HG03558 (cell line): ENCODE results near the gene WSCD2.

Source experiments
- ATAC-seq: cut with Tn5 transposase; IDR thresholded peaks from one replicate; pipeline ENCODE4 v1.9.1; 2021; ENCODE audit warnings: moderate number of reproducible peaks; ENCODE audit not compliant: unreplicated experiment; ENCODE audit errors: extremely low read depth

Gene WSCD2

DNA sequence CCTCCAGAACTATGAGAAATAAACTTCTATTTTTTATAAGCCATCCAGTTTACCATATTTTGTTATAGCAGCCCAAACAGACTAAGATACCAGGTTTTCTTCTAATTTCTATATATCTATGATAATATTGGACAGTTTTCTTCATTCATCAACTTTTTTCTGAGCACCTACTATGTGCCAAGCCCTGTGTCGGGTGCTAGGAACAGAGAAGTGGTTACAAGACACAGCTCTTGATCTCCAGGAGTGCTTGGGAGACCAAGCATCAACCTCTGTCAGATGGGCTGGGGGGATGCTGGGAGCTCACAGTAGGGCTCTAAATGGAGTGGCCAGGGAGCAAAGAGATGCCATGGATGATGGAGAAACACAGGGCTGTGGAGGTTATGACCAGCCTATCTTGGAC is 2.9 kb upstream of the WSCD2 start:
- no peak for ATAC-seq

GRCh38 chr12:108126990-108127501 is 2.0 kb upstream of the WSCD2 start:
- ATAC-seq = no peak

GRCh38 chr12:108127654-108128053 is 1.4 kb upstream of the WSCD2 start:
- no peak for ATAC-seq

GRCh38 chr12:108128221-108129016 is 669 bp upstream of the WSCD2 start:
- ATAC-seq = no peak

- ATAC-seq = no peak
Measured at GRCh38 chr12:108131035-108131434, 1.9 kb downstream of the WSCD2 start.

DNA sequence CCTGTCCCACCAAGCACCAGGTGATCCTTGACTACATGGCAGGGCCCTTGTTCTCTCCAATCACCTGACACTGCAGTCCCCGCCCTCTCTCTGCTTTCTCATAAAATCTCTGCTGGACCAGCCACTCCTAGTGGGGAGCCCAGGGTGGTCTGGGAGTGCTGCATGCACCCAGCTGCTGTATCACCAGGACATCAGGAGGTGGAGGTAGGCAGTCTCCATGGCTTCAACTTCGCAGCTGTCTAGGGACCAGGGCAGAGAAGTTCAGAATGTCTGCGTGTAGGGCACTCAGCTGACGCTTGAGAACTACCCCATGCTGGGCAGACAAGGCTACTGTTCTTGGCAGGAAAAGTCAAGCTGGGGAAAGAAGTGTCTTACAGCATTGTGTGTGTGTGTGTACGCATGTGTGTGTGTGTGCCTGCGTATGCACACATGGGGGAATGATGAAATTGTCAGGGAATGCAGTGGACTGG is 2.6 kb downstream of the WSCD2 start:
- ATAC-seq = no peak

DNA sequence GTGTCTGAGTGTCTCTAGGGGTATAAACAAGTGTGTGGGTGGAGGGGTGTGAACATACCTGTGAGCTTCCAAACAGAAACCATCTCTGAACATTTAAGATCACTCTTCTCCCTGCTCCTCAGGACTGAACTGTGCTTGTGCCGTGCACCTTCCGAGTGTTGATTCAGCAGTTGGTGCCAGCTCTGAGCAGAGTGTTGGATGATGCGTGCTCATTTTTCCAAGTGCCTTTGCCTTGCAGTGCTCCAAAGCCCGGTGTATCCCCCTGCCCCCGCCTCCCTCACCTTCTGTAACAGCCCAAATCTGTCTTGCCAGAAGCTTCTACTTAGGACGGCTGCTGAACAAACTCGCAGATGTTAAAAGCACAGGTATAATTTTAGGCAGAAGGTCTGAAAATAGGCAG is 4.4 kb downstream of the WSCD2 start:
- no peak for ATAC-seq

DNA sequence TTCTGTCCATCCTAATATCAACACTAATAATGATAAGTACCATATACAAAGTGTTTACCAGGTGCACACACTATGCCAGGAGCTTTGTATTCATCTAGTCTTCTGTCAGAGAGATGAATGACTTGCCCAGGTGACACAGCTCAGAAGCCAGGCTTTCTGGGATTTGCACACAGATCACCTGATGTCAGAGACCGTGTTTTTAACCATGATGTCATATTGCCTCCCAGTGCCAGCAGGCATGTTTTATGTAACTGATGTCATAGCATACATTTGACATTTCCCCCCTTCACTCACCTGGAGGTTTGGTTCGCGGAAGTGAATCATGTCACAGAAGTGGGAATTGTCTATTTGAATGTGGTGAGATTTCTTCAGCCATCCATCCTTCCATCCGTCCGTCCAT is 5.7 kb downstream of the WSCD2 start:
- no peak for ATAC-seq

DNA sequence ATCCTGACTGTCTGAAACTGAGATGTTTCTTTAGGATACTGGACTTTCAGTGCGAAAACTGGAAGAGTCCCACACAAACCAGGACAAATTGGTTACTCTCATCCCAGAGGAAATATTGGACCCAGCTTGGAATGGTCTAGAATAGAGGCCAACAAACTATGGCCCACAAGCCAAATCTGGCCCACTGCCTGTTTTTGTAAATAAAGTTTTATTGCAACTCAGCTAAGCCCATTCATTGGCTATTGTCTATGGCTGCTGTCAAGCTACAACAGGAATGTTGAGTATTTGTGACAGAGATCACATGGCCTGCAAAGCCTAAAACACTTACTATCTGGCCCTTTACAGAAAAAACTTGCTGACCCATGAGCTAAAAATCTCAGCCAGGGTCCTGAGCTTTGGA is 6.5 kb downstream of the WSCD2 start:
- no peak for ATAC-seq

DNA sequence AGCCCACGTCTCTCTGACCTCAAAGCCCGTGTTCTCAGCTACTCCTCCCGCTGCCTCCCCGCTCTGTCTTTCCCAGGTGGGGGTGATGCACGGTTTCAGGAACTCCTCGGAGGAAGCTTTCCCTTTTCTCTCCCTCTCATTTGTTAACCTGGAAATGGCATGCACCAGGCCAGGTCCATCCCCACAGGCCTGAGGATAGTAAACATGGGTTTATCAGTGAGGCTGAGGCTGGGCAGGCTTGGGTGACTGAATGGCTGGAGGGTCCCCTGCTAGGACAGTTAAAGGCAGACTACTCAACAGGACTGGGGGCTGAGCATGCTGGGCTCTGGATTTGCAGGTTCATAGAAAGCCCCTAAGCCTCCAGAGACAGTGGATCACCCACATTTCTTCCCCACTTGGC is 7.6 kb downstream of the WSCD2 start:
- ATAC-seq = no peak

- ATAC-seq = no peak
Measured at GRCh38 chr12:108139454-108139853, 10.4 kb downstream of the WSCD2 start.

DNA sequence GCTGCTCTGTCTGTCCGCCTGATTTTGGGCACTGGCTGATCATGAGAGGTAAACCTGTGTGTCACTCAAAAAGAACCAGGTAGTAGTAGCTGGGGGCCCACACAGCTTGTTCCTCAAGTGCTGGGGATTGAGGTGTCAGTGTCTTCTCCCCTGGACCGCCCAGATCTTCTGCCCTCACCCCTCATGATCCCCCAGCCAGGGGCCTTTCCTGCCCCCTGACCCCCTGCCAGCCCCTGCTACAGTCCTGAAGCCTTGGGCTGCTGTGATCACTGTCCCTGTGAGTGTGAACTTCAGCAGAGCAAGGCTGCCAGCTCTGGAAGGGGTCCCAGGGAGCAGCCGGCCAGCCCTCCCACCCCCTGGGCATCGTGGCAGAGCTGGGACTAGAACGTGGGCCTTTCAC is 11.4 kb downstream of the WSCD2 start:
- no peak for ATAC-seq

GRCh38 chr12:108141600-108142130 is 12.6 kb downstream of the WSCD2 start:
- ATAC-seq = no peak

DNA sequence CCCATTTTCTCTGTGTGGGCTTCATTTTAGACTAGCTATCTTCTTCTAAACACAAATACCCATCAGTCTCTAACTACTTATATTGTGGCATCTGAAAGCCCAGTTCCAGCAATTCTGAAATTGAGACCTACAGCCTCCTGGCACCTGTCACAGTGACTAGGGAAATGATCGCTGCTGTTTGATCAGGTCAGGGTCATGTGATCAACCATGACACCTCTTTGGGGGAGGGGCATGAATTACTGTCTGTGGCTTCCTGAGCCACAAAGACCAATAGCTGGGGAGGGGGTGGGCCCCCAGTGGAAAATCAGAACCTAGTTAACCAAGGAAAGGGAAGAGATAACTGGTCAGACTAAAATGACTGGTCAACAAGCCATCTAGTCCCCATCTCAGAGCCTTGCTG is 14.1 kb downstream of the WSCD2 start:
- ATAC-seq = no peak

GRCh38 chr12:108144080-108144479 is 15.0 kb downstream of the WSCD2 start:
- ATAC-seq = no peak

DNA sequence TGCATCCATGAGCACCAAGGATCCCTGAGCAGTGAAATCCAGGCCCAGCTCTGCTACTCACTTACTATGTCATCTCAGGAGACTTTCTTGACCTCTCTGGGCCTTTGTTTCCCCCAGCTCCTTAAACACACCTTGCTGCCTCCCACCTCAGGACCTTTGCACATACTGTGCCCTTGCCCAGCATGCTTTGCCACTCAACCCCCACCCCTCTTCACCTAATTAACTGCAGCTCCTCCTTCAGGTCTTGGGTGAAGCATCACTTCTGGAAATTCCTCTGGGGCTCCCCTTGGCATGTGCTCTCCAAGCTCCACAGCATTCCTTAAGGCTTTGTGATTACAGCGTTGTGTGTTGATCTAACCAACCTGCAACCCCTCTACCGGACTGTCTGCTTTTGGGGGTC is 15.9 kb downstream of the WSCD2 start:
- ATAC-seq = no peak

GRCh38 chr12:108146035-108146893 is 17.2 kb downstream of the WSCD2 start:
- no peak for ATAC-seq

DNA sequence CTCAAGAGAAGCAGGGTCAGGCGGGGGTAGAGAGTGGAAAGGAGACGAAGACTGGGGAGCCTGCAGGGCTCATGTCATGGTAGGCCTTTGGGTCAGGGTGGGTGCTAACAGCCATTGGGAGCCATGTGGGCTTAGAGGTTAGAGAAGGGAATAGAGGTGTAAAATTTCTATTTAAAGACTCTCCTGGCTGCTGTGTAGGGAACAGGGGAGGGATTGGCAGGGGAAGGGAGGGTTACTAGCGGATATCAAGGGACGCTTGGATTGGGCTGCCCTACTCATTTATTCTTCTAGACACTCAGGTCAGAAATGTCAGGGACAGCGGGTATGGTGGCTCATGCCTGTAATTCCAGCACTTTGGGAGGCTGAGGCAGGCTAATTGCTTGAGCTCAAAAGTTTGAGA is 18.2 kb downstream of the WSCD2 start:
- no peak for ATAC-seq

- ATAC-seq = no peak
Measured at GRCh38 chr12:108148521-108149074, 19.5 kb downstream of the WSCD2 start.

GRCh38 chr12:108150436-108150835 is 21.3 kb downstream of the WSCD2 start:
- ATAC-seq = no peak
